Keratinocyte (primary cell): ENCODE data around the gene NEAT1.

Experiments
- EZH2 ChIP-seq: IDR thresholded peaks from one replicate; pipeline ENCODE4 v1.6.1; 2012; ENCODE audit warnings: inconsistent platforms, mild to moderate bottlenecking, low read length, moderate library complexity
- TF ChIP-seq, protein P1 (sequence below), 3 experiments: IDR thresholded peaks in 1 of 3; conservative IDR thresholded peaks in 1 of 3; optimal IDR thresholded peaks in 1 of 3; 2 replicates in 2 of 3; 3 replicates in 1 of 3; pipeline versions ENCODE3 to v1.5.1; 2011; ENCODE audit warnings: low read length in 3 of 3, mild to moderate bottlenecking in 3 of 3, moderate library complexity in 2 of 3, control low read depth in 1 of 3, inconsistent platforms in 1 of 3; ENCODE audit not compliant: insufficient read depth in 2 of 3; ENCODE audit errors: extremely low read depth in 1 of 3

DNA sequence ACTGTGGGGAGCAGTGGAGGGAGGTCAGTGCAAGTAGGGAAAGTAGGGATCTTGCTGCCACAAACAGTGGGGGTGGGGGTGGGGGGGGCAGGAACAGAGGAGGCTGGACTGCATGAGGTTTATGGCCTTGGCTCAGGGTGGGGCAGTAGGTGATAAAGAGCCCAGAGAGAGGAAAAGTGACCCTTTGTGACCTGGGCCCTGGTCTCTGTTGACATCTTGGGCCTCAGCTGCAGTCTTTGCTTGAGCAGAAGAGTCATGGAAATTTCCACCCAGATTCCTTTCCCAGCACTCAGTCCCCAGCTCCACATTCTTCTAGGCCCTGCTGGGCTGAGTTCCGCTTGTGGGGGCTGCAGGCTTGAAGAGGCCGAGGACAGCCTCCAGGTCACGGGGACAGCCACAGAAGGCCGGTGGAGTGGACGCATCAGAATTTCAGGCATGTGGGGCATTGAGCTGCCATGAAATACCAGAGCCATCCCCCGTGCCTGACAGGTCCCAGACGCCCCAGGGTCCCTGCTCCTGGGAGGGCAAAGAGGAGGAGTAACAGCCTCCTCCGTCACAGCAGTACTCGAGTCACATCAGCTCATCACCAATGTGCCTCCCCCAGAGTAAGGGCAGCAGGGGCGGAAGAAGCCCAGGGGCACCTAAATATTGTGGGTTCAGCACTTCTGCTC lies 66.6 kb downstream of the NEAT1 start:
- TF ChIP-seq, protein P1, sequence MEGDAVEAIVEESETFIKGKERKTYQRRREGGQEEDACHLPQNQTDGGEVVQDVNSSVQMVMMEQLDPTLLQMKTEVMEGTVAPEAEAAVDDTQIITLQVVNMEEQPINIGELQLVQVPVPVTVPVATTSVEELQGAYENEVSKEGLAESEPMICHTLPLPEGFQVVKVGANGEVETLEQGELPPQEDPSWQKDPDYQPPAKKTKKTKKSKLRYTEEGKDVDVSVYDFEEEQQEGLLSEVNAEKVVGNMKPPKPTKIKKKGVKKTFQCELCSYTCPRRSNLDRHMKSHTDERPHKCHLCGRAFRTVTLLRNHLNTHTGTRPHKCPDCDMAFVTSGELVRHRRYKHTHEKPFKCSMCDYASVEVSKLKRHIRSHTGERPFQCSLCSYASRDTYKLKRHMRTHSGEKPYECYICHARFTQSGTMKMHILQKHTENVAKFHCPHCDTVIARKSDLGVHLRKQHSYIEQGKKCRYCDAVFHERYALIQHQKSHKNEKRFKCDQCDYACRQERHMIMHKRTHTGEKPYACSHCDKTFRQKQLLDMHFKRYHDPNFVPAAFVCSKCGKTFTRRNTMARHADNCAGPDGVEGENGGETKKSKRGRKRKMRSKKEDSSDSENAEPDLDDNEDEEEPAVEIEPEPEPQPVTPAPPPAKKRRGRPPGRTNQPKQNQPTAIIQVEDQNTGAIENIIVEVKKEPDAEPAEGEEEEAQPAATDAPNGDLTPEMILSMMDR (optimal IDR thresholded peaks at IDR 0.05 in 1 of 3, IDR thresholded peaks at IDR 0.05 in 1 of 3, conservative IDR thresholded peaks at IDR 0.05 in 1 of 3; ENCODE audit: extremely low read depth in 1 of 3, insufficient read depth in 2 of 3, low read length in 3 of 3) = no peak
- TF ChIP-seq EZH2 = no peak
